NOMO-1 treated with DMSO at 0.1 percent for 48 hours (cell line): ENCODE measurements around the gene TNFRSF19.
"Not testable (repeated sequence)": the region's sequence is repeated elsewhere in the genome, so short reads cannot be mapped to it uniquely, and the experiment has no call there.

Experiments
- DNase-seq: peaks from one replicate; lab custom pipeline; 2025; ENCODE audit not compliant: unreplicated experiment; lab: John Stamatoyannopoulos, UW

The TNFRSF19 gene

GRCh38 chr13:23652909-23653726 is 82.9 kb downstream of the TNFRSF19 start:
- DNase-seq, result no peak

- DNase-seq, result no peak
These were observed 84.2 kb downstream of the TNFRSF19 start for GRCh38 chr13:23654111-23655110.

GRCh38 chr13:23655321-23655720 is 85.1 kb downstream of the TNFRSF19 start:
- DNase-seq, result no peak

DNA sequence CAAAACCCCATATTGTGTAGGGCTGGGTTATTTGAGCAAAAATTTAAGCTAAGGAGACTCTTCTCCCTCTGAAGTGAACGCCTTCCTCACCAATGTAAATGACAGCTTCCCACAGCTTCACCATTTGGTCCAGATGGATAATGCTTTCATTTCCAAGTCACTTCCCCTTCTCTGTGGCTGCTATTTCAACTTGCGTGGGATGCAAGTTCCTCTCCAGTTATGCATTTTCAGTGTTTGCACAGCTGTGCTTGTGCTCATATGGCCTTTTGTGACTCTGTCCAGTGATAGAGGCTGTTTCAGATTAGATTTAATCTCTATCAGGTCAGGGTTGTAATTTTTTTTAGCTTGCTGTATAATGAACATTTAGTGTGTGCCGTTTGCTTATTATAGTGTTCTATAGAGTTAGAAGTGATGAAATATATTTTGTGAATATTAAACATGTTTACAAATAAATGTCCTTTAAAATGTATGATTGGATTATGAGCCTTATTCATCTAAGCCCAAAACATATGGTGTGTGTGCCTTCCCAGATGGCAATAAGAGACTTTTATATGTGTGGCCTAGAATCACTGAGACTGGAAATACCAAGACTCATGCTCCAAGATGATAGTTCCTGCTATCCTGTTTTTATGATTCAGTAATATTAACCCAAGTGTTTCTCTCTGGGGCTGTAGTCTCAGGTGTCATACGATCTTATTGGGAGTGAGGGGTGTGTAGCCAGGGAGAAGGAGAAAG is 86.6 kb downstream of the TNFRSF19 start:
- DNase-seq, result peak; percentile 21

DNA sequence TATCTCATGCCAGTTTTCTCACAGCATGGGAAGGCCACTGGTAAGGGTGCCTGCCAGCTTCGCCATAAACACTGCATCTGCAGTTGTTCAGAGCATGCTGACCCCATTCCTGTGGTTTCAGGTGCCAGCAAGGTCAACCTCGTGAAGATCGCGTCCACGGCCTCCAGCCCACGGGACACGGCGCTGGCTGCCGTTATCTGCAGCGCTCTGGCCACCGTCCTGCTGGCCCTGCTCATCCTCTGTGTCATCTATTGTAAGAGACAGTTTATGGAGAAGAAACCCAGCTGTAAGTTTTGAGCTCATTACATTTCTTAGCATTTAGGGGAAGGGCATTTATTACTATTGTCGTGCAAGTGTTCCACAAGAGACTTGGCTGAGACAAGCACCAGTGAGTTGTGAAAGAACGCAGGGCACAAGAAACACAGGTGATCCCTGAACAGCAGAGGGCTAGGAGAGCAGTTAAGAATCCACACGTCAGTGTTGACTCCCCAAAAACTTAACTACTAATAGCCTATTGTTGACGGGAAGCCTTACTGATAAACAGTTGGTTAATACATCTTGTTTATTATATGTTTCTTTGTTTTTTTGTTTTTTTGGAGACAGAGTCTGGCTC is 88.8 kb downstream of the TNFRSF19 start:
- no peak for DNase-seq

GRCh38 chr13:23660249-23660648 is 90.0 kb downstream of the TNFRSF19 start:
- DNase-seq, result no peak

- no peak for DNase-seq
These were observed 96.4 kb downstream of the TNFRSF19 start for GRCh38 chr13:23666582-23666981.

GRCh38 chr13:23667750-23668149 is 97.5 kb downstream of the TNFRSF19 start:
- no peak for DNase-seq

GRCh38 chr13:23668562-23668961 is 98.3 kb downstream of the TNFRSF19 start:
- DNase-seq, result no peak

- no peak for DNase-seq
These were observed 100.6 kb downstream of the TNFRSF19 start for GRCh38 chr13:23670793-23671192.

DNA sequence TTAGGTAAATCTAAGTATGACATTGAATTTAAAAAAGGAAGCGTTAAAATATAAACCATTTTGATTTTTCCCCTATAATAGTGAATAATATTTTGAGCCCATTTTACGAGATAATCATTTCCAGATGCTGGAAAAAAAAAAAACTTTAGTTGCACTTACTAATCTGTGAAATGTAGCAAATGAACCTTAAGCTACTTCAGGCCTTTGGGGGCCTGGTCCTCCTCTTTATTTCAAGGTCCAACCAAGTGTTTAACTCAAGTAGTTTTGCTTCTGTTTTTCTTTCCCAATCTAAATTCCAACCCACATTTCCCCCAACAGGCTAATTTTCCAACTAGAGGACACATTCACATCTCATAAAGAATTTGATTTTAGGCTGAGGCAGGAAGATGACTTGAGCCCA is 101.2 kb downstream of the TNFRSF19 start:
- DNase-seq, result no peak

- DNase-seq, result no peak
These were observed 101.7 kb downstream of the TNFRSF19 start for GRCh38 chr13:23671897-23672296.

DNA sequence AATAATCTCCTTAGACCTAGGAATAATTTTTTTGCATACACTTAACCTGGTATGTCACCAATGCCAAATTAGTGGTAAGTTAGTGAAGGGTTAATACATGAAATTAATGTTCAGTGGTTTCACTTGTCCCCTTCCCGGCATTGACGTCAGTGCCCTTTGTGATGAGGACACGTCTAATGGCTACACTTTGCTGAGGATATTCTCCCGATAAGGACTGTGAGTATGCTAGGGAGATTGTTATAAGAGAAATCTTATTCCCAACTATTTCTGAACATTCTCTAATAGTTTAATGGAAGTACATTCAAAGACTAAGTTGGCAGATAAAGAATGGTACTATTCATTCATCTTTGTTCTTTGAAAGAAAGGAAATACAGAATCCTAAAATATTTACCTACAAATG is 102.4 kb downstream of the TNFRSF19 start:
- no peak for DNase-seq

GRCh38 chr13:23673354-23673753 is 103.1 kb downstream of the TNFRSF19 start:
- no peak for DNase-seq

GRCh38 chr13:23673867-23674605 is 103.8 kb downstream of the TNFRSF19 start:
- DNase-seq, result no peak

DNA sequence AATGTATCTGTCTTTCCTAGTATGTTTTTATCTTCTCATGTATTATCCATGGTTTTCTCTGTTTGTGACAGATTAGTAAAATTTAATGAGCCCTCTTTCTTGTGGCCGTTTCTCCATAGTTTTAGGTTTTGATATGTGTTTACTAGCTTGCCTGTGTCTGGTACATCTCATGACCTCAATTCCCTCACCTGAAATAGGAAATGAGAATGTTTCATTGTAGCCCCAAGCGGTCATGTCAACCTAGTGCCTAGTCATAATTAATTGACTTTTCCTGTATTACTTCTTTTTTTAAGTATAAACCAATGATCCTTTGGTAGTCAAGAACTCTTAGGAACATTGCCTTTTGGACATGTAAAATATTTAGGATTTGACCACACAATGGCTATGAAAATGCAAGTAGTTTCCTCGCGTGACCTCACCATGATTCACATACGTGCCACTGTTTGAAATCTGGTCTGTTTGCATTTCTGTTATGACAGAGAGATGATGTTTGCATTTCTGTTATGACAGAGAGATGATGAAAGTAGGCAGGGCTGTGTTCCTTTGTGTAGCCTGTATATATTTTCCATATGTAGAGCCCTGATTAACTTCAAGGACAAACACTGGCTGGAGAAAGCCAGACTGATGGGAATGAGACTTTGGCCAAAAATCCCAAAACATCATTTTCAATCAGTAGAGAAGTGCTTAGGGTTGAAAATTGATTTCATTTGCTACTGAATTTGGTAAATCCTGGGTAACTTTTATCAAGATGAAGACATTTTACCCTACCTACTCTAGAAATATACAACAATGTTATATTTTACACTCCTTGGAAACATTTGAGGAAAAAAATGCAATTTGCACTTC is 104.8 kb downstream of the TNFRSF19 start:
- DNase-seq, result no peak

- not testable (repeated sequence) for DNase-seq
These were observed 107.6 kb downstream of the TNFRSF19 start for GRCh38 chr13:23677679-23678288.

DNA sequence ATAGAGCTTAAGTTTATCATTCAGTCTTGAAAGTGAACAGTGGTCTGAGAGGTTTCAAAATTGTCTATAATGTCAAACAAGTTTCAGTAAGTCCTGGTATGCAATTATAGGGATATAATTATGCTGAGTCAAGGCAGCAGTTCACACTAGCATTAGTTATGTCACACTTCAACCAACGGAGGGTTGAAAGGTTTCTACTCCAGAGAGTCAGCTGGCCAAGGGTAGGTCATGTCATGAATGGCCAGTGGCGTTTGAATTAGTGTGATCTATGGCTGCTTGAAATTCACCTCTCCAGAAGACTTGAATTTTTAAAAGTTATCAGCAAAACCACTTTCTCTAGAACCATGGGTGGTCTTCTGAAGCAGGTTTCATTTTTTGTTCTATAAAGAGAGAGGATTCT is 108.6 kb downstream of the TNFRSF19 start:
- DNase-seq, result no peak

- DNase-seq, result no peak
These were observed 109.0 kb downstream of the TNFRSF19 start for GRCh38 chr13:23679220-23679619.
